Right lobe of liver (tissue), 6 donors: ENCODE measurements around the gene C1QTNF8. TPM values are rescaled to one million over a fixed set of nuclear protein-coding genes. Genes with fewer than 3 reads are reported as not detected.

Experiments
- ATAC-seq, 4 donors: fragments of 200-7000 bp; cut with Tn5 transposase; one replicate each; pipeline ENCODE4 v1.9.1; 2020; ENCODE audit warnings: mild to moderate bottlenecking in 4 of 4, moderate library complexity in 4 of 4
- DNase-seq, 3 donors: peaks; one replicate each; pipeline ENCODE4 v3.0.0-alpha.2; 2020
- H3K27ac ChIP-seq, 3 donors: fragments of 200-600 bp; one replicate each; pipeline ENCODE4 v1.8.0; 2022
- H3K27me3 ChIP-seq, 2 donors: fragments of 200-600 bp; one replicate each; pipeline ENCODE4 v1.8.0; 2022
- H3K36me3 ChIP-seq, 4 donors: fragments of 200-600 bp; sonication (generic) in 1 of 4; one replicate each; pipeline versions ENCODE4 v1.5.1 to v1.8.0; 2017 to 2022; ENCODE audit warnings: control low read depth in 1 of 4
- H3K4me1 ChIP-seq, 4 donors: fragments of 200-600 bp; sonication (generic) in 1 of 4; one replicate each; pipeline versions ENCODE4 v1.5.1 to v1.8.0; 2017 to 2022; ENCODE audit warnings: control low read depth in 1 of 4
- H3K4me3 ChIP-seq, 3 donors: fragments of 200-600 bp; one replicate each; pipeline ENCODE4 v1.8.0; 2022
- H3K9me3 ChIP-seq, 4 donors: fragments of 200-600 bp; sonication (generic) in 1 of 4; one replicate each; pipeline versions ENCODE4 v1.5.1 to v1.8.0; 2017 to 2022; ENCODE audit warnings: control low read depth in 1 of 4
- POLR2A ChIP-seq: fragments of 450-650 bp; IDR thresholded peaks from one replicate; pipeline ENCODE4 v1.6.1; 2017; ENCODE audit warnings: antibody characterized with exemption, mild to moderate bottlenecking
- WGBS: methylation state at CpG from one replicate; pipeline ENCODE4 v1.1.6; 2018; ENCODE audit warnings: low coverage, low lambda C conversion rate; ENCODE audit not compliant: insufficient coverage; ENCODE audit errors: missing lambda C conversion rate; 5-methylcytosine and 5-hydroxymethylcytosine counted together
- intact Hi-C, 2 donors: fragments of 100-400 bp; cut with DNase I; formaldehyde crosslinking; loops; one replicate each; pipeline versions ENCODE4 v1.11.2 to v1.14.1; 2022
- total RNA-seq, 6 experiments: library from RNA; depleted of rRNA in 2 of 6; stranded (reverse); fragments of >200 nt in 2 of 6; fragmentation: NEBNext Ultra II Directional in 3 of 6; extraction: Animal tissue kit (Norgen Biotek cat#: 25700) in 3 of 6; gene quantifications; one replicate each; pipeline versions ENCODE4 v1.1.0 to v1.2.4, GENCODE V29; 2016 to 2023
- TF ChIP-seq, protein P1 (sequence below), 4 donors: fragments of 200-600 bp in 3 of 4; fragments of 450-650 bp in 1 of 4; IDR thresholded peaks; one replicate each; pipeline versions ENCODE4 v1.5.1 to v1.8.0; 2016 to 2022; ENCODE audit warnings: antibody characterized with exemption in 4 of 4, mild to moderate bottlenecking in 2 of 4
- donor health status: DM: no; HTN: yes; CAD: no.
- donor health status: DM: no; HTN: no; CAD: no.
- donor health status: DM: no; HTN: no; CAD: no.
- donor health status: DM: no; HTN: yes; CAD: no.
- donor health status: DM: no; HTN: yes; CAD: no.

The C1QTNF8 gene
- total RNA-seq, 6 experiments from 2014 or later: not detected

DNA sequence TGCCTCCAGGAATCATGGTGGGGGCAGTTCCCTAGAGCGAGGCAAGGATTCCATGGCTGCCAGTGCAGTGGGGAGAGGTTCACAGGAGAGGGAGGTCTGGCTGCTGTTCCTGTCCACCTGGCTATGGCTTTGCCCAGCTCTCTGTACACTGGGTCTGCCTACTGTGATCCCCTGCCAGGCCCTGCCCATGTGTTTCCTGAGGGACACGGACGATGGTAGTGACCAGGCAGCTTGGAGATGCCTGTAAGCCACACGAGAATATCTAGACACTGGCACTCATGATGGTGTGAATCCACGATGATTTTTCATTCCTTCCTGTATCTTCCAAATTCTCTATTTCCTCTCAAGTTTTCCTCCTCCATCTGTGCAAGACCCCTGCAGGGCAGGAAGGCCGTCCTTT is 11.1 kb downstream of the C1QTNF8 start:
- Histone ChIP-seq H3K36me3 (no peaks in the 10 kb centered on the region), H3K4me3 (no peak overlapping the region), H3K27ac (no peak overlapping the region), H3K4me1 (peaks cover 0 to 20% (median 8%) of the 10 kb centered on the region in 4 donors), H3K9me3 (no peaks in the 10 kb centered on the region), H3K27me3 (no peaks in the 10 kb centered on the region)
- WGBS: 91% methylated on average over 4 of the region's 6 CpGs
- DNase-seq (no peak), ATAC-seq (no peak)
- intact Hi-C loops: no loop called here
- TF ChIP-seq, protein P1, sequence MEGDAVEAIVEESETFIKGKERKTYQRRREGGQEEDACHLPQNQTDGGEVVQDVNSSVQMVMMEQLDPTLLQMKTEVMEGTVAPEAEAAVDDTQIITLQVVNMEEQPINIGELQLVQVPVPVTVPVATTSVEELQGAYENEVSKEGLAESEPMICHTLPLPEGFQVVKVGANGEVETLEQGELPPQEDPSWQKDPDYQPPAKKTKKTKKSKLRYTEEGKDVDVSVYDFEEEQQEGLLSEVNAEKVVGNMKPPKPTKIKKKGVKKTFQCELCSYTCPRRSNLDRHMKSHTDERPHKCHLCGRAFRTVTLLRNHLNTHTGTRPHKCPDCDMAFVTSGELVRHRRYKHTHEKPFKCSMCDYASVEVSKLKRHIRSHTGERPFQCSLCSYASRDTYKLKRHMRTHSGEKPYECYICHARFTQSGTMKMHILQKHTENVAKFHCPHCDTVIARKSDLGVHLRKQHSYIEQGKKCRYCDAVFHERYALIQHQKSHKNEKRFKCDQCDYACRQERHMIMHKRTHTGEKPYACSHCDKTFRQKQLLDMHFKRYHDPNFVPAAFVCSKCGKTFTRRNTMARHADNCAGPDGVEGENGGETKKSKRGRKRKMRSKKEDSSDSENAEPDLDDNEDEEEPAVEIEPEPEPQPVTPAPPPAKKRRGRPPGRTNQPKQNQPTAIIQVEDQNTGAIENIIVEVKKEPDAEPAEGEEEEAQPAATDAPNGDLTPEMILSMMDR (IDR thresholded peaks at IDR 0.05): no peak
- TF ChIP-seq POLR2A: no peak

DNA sequence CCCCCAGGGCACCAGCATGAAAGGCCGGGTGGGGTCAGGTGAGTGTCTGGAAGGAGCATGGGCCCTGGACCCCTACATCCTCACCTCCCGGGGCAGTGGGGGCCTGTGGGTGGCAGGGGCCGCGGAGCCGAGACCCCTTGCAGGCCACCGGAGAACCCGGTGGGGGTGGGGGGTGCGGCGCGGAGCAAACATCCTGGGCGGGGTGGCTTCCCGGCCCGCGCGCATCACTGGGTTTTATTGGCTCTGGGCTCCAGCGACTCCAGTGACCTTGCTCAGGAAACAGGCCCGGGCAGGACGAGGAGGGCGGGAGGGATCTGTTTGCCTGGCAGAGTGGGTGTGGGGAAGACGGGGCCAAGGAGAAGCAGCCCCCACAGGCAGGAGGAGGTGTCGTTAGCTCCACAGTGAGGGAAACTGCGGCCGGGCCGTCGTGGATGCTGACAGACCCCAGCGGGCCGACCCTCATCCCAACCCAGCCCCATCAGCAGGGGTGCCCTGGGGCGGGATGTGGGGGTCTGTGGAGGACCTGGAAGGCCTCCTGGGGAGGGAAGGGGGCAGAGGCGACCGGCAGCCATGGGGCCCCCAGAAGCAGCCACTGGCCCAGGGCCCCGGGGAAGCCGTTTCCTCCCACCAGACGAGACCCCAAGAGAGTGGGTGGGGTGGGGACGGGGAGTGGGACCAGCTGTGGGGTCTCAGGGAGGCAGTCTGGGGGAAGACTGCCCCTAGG is 12.9 kb downstream of the C1QTNF8 start:
- intact Hi-C loops: no loop called here
- TF ChIP-seq, protein P1 (IDR thresholded peaks at IDR 0.05): no peak
- no peak for TF ChIP-seq POLR2A
- Histone ChIP-seq H3K36me3 (no peaks in the 10 kb centered on the region), H3K27ac (no peak overlapping the region), H3K27me3 (no peaks in the 10 kb centered on the region), H3K9me3 (no peaks in the 10 kb centered on the region), H3K4me1 (peaks cover 0 to 23% (median 7%) of the 10 kb centered on the region in 4 donors), H3K4me3 (no peak overlapping the region)
- DNase-seq: no peak
- no peak for ATAC-seq
- WGBS: no CpG with 5 or more reads among the region's 34 CpGs

DNA sequence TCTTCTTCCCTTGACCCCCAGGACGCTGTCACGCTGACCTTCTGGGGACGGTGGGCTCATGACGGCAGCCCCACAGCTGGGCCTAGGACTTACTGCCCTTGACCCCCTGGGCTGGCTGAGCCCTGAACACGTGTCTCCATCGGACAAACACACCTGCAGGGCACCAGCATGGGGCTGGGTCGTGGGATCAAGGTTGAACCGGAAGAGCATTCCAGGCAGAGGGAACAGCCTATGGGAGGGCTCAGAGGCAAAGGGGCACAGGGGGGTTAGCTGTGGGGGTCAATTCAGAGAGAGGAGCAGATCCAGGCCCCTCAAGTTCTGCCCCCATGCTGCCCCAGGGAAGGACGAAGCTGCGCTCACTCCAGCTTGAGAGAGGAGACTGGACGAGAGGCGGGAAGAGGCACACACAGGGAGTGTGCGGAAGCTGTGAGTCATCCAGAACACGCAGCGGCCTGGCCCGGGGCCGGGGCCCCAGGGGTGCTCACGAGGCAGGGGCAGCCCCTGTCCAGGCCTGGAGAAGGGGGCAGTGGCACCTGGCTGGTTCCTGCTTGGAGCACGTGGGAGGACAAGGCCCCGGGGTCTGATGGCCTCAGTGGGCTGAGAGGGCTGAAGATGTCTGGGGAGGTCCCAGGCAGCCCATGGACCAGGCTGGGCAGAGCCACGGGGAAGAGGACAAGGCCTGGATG is 13.6 kb downstream of the C1QTNF8 start:
- WGBS: 47% methylated on average over 11 of the region's 21 CpGs
- Histone ChIP-seq H3K4me1 (peaks cover 0 to 26% (median 7%) of the 10 kb centered on the region in 4 donors), H3K4me3 (no peak overlapping the region), H3K27ac (no peak overlapping the region), H3K27me3 (no peaks in the 10 kb centered on the region), H3K9me3 (no peaks in the 10 kb centered on the region), H3K36me3 (no peaks in the 10 kb centered on the region)
- no peak for ATAC-seq
- TF ChIP-seq, protein P1 (IDR thresholded peaks at IDR 0.05): no peak
- TF ChIP-seq POLR2A: no peak
- DNase-seq: no peak
- intact Hi-C loops: no loop called here

DNA sequence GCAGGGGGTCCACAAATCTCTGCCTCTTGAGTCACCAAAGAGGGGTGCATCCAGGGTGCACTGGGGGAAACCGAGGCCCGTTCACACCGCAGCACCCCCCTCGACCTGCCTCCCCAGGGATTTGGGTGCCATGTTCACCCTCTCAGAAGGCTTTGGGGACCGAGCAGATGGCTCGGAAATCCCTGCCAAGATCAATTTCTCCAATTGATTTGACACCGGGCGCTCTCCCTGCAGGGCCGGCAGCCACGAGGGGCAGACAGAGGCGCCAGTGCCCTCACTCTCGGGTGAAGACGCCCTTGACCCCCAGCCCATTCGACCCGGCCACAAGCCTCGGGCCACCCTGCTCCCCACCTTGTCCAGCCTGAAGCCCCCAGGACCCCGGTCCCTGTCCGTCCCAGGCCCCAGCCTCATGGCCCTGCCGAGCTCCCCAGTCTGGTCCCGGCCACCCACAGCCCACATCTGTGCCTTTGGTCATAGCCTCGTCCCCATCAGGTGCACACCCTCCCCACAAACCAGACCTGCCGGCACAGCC is 14.2 kb downstream of the C1QTNF8 start:
- DNase-seq: no peak
- Histone ChIP-seq H3K36me3 (no peaks in the 10 kb centered on the region), H3K27ac (no peak overlapping the region), H3K27me3 (no peaks in the 10 kb centered on the region), H3K4me3 (no peak overlapping the region), H3K4me1 (peaks cover 0 to 26% (median 7%) of the 10 kb centered on the region in 4 donors), H3K9me3 (no peaks in the 10 kb centered on the region)
- 41% methylated on average over 16 of the region's 22 CpGs for WGBS
- intact Hi-C loops: no loop called here
- peak in 3 of 4 donors; percentile 4 to 19 (median 18) for ATAC-seq
- TF ChIP-seq POLR2A: no peak
- TF ChIP-seq, protein P1 (IDR thresholded peaks at IDR 0.05): no peak
